GM21825 (cell line): ENCODE measurements around the gene STAT5A.
"Not testable (repeated sequence)": the region's sequence is repeated elsewhere in the genome, so short reads cannot be mapped to it uniquely, and the experiment has no call there.

Experiments
- ATAC-seq: cut with Tn5 transposase; IDR thresholded peaks from one replicate; pipeline ENCODE4 v1.9.1; 2021; ENCODE audit warnings: mild to moderate bottlenecking, moderate library complexity; ENCODE audit not compliant: unreplicated experiment

The STAT5A gene

DNA sequence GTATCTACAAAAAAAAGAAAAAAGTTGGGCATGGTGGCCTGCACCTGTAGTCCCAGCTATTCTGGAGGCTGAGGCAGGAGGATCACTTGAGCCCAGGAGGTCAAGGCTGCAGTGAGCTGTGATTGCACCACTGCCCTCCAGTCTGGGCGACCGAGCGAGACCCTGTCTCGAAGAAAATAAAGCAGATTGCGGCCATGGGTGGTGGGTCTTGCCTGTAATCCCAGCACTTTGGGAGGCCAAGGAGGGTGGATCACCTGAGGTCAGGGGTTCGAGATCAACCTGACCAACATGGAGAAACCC, 16.7 kb downstream of the STAT5A start:
- ATAC-seq: not testable (repeated sequence)

GRCh38 chr17:42305543-42306384, 17.5 kb downstream of the STAT5A start:
- no peak for ATAC-seq

GRCh38 chr17:42306385-42306667, 18.0 kb downstream of the STAT5A start:
- no peak for ATAC-seq

GRCh38 chr17:42307362-42307927, 19.1 kb downstream of the STAT5A start:
- no peak for ATAC-seq

- no peak for ATAC-seq
Measured at GRCh38 chr17:42308446-42308845, 20.1 kb downstream of the STAT5A start.

DNA sequence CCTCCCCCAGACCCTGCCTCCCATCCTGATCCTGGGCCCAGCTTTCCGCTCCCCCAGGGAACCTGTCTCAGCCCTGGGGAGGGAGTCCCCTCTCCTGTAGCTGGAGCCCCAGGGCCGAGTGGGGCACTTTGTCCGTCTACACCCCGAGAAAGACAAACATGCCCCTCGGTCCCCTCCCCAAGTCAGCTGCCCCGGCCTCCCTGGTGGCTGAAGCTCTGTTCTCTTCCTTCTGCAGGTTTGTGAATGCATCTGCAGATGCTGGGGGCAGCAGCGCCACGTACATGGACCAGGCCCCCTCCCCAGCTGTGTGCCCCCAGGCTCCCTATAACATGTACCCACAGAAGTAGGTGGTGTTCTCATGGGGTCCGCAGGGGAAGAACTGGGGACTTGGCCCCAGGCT, 20.8 kb downstream of the STAT5A start:
- ATAC-seq: no peak

GRCh38 chr17:42309986-42310786, 21.9 kb downstream of the STAT5A start:
- no peak for ATAC-seq

DNA sequence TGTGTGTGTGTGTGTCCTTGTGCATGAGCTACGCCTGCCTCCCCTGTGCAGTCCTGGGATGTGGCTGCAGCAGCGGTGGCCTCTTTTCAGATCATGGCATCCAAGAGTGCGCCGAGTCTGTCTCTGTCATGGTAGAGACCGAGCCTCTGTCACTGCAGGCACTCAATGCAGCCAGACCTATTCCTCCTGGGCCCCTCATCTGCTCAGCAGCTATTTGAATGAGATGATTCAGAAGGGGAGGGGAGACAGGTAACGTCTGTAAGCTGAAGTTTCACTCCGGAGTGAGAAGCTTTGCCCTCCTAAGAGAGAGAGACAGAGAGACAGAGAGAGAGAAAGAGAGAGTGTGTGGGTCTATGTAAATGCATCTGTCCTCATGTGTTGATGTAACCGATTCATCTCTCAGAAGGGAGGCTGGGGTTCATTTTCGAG, 22.5 kb downstream of the STAT5A start:
- no peak for ATAC-seq

GRCh38 chr17:42311240-42312034, 23.1 kb downstream of the STAT5A start:
- ATAC-seq: no peak

DNA sequence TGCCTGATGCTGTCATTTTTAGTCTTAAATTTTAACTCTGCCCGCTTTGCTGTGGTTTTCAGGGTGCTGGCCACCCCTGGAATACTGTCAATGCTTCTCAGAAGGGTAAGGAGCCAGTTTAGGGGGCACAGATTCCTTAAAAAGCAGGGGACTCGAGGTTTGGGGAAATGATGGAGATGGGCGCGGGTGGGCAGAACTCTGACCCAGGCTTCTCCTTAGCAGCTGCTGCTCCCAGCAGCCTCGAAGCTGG, 23.7 kb downstream of the STAT5A start:
- no peak for ATAC-seq

GRCh38 chr17:42312285-42313130, 24.2 kb downstream of the STAT5A start:
- peak; percentile 53 for ATAC-seq

DNA sequence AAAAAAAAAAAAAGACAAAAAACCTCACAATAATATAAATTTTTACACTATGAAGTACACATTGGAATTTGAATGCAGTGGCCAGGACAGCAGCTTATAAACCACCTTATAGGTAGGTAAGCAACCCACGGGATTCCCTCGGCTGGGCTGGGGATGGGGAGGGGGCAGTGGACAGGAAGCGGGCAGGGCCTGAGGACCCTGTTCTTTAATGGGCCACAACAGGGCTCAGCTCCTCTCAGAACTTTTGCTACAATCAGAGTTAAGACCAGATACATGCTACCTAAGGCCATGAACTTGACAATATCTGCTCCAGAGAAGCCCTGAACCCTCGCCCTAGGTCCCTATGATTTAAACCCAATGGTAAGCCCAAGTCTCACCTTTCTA, 25.1 kb downstream of the STAT5A start:
- ATAC-seq: no peak

GRCh38 chr17:42313773-42314566, 25.7 kb downstream of the STAT5A start:
- ATAC-seq: no peak

- ATAC-seq: no peak
Measured at GRCh38 chr17:42315402-42316156, 27.3 kb downstream of the STAT5A start.

DNA sequence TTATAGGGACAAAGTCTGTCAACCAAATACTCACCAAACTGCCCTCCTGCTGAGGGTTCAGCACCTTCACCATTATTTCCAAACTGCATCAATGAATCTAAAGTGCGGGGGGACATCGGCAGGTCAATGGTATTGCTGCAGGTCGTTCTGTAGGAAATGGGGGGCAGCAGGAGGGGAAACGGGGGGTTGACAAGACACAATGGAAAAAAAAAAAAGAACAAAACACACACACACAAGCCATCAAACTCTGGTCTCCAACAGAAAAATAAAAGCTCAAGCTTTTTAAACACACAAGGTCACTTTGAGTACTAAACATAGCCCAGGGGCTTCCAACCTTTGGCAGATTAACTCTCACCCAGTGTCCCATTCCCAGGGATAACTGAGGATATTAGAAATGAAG, 28.5 kb downstream of the STAT5A start:
- ATAC-seq: no peak

- ATAC-seq: no peak
Measured at GRCh38 chr17:42317266-42317845, 29.1 kb downstream of the STAT5A start.

- not testable (repeated sequence) for ATAC-seq
Measured at GRCh38 chr17:42317967-42318366, 29.7 kb downstream of the STAT5A start.

DNA sequence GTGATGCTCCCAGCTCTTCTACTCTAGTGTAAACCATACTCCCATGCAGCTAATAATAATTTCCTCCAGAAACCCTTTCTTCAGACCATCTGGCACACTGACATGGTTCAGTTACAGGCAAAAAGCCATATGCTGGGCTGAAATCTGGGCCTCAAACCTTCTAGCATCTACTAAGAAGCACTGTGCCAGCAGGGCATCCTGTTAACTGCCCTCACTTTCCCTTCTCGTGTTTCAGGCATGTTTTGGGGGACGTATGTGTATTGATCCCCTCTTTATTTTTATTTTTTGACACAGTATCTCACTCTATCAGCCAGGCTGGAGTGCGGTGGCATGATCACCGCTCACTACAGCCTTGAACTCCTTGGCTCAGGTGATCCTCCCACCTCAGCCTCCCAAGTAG, 33.3 kb downstream of the STAT5A start:
- ATAC-seq: no peak
